G401 (cell line): ENCODE results near the gene C2orf74. TPM values are rescaled to one million over a fixed set of nuclear protein-coding genes. Genes with fewer than 3 reads are reported as not detected.
"Not testable (repeated sequence)": the region's sequence is repeated elsewhere in the genome, so short reads cannot be mapped to it uniquely, and the experiment has no call there.

Experiments
- DNase-seq: peaks from one replicate; pipeline ENCODE4 v3.0.0-alpha.2; 2015; ENCODE audit warnings: low spot score
- in situ Hi-C: cut with HindIII; loops from 2 replicates; pipeline ENCODE4 v1.10.0; 2016; ENCODE audit warnings: low sequenced_read_pairs, mixed read lengths
- total RNA-seq: library from RNA; depleted of rRNA; stranded (reverse); fragments of >200 nt; shearing (Covaris generic); gene quantifications from 2 replicates; pipeline ENCODE4 v1.2.3, GENCODE V29; 2014; rRNA removed

Gene C2orf74
- total RNA-seq, 1 experiment from 2014 or later: 1.2 TPM

GRCh38 chr2:61193670-61194561, 31.9 kb downstream of the C2orf74 start:
- no peak for DNase-seq
- in situ Hi-C loops: no loop called here

DNA sequence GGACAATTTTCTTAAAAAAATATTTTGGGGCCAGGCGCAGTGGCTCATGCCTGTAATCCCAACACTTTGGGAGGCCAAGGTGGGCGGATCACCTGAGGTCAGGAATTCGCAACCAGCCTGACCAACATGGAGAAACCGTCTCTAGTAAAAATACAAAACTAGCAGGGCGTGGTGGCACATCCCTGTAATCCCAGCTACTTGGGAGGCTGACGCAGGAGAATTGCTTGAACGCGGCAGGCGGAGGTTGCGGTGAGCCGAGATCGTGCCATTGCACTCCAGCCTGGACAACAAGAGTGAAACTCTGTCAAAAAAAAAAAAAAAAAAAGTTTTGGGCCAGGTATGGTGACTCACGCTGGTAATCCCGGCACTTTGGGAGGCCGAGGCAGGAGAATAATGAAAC, 32.7 kb downstream of the C2orf74 start:
- in situ Hi-C loops: not testable (repeated sequence)

GRCh38 chr2:61196671-61197070, 34.7 kb downstream of the C2orf74 start:
- no peak for DNase-seq
- in situ Hi-C loops: no loop called here

More for the DNA sequence above, 32.7 kb downstream of the C2orf74 start:
- DNase-seq: not testable (repeated sequence)

DNA sequence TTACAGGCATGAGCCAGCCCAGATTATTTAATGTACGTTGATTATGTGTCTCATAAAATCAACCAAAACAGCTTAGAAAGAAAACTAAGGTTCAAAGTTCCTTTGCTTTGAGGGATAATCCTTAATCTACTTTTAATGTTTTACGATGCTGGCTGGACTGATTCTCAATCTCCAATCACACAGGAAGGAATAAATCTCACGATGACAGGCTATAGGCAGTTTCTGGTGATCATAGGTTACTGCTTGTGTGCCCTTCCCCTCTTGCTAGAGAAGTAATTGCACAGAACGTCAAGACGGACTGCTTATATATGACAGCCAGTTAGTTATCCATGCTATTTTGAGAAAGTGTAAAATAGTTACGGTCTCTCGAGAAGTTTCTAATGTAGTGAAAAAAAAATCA, 43.1 kb downstream of the C2orf74 start:
- in situ Hi-C loops: no loop called here
- DNase-seq: no peak

DNA sequence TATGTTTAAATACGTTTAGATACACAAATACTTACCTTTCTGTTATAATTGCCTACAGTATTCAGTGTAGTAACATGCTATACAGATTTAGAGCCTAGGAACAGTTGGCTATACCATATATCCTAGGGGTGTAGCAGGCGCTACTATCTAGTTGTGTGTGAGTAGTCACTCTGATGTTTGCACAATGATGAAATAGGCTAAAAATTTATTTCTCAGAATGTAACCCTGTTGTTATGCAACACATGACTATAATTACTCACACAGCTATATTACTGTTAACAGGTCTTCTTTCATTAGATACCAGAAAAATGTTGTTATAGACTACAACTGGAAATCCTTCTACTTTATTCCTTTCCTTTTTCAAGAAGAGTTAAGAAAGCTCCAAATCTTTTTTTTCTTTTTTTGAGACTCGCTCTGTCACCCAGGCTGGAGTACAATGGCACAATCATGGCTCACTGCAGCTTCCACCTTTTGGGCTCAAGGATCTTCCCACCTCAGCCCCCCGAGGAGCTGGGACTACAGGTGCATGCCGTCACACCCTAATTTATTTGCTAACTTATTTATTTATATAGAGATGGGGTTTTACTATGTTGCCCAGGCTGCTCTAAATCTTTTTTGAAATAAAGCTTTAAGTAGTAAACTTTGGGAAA, 48.5 kb downstream of the C2orf74 start:
- DNase-seq: no peak
- in situ Hi-C loops: no loop called here

GRCh38 chr2:61214171-61214570, 52.2 kb downstream of the C2orf74 start:
- in situ Hi-C loops: no loop called here
- DNase-seq: no peak

Other genes with a start within 250 kb of the C2orf74 start
- gene PEX13, start 144.5 kb upstream of the C2orf74 start, total RNA-seq: 39.8 and 62.1 TPM in 2 replicates
- gene PUS10, start 143.9 kb upstream of the C2orf74 start, total RNA-seq: 7.1 and 8.2 TPM in 2 replicates
- gene SANBR, start 96.3 kb upstream of the C2orf74 start, total RNA-seq: 11.9 and 17.2 TPM in 2 replicates